SK-N-SH treated with all-trans-retinoic acid at 6 μM for 48 hours (cell line): Measurements from ENCODE around the gene ISOC2.

Source experiments
- ARNTL ChIP-seq: fragments of 450-650 bp; formaldehyde crosslinking; IDR thresholded peaks from 2 replicates; pipeline ENCODE4 v1.5.0; 2020; ENCODE audit warnings: low read depth, mild to moderate bottlenecking, moderate library complexity, borderline replicate concordance
- ESRRG ChIP-seq: fragments of 250-450 bp; sonication (Bioruptor Pico); IDR thresholded peaks from 2 replicates; pipeline ENCODE4 v1.6.1; 2021; ENCODE audit warnings: mild to moderate bottlenecking
- ISL1 ChIP-seq: fragments of 250-450 bp; sonication (Bioruptor Pico); IDR thresholded peaks from 2 replicates; pipeline ENCODE4 v2.1.2; 2022; ENCODE audit warnings: mild to moderate bottlenecking, moderate library complexity
- RARB ChIP-seq: fragments of 250-450 bp; sonication (Bioruptor Pico); IDR thresholded peaks from 2 replicates; pipeline ENCODE4 v1.8.0; 2021; ENCODE audit warnings: mild to moderate bottlenecking, moderate library complexity
- TCF4 ChIP-seq: fragments of 250-450 bp; sonication (Bioruptor Pico); IDR thresholded peaks from 2 replicates; pipeline ENCODE4 v1.8.0; 2021; ENCODE audit warnings: mild to moderate bottlenecking, moderate library complexity, borderline replicate concordance
- ZC3H10 ChIP-seq: fragments of 250-450 bp; sonication (Bioruptor Pico); IDR thresholded peaks from 2 replicates; pipeline ENCODE4 v1.5.1; 2021; ENCODE audit warnings: mild to moderate bottlenecking, moderate library complexity
- ZFP3 ChIP-seq: fragments of 250-450 bp; sonication (Bioruptor Pico); IDR thresholded peaks from 2 replicates; pipeline ENCODE4 v1.5.0; 2020; ENCODE audit warnings: mild to moderate bottlenecking, moderate library complexity
- ZFP30 ChIP-seq: fragments of 450-650 bp; formaldehyde crosslinking; IDR thresholded peaks from 2 replicates; pipeline ENCODE4 v1.5.0; 2022; ENCODE audit warnings: mild to moderate bottlenecking, moderate library complexity
- ZNF70 ChIP-seq: fragments of 450-650 bp; formaldehyde crosslinking; IDR thresholded peaks from 2 replicates; pipeline ENCODE4 v1.5.0; 2020; ENCODE audit warnings: mild to moderate bottlenecking, moderate library complexity
- ZNF8 ChIP-seq: fragments of 450-650 bp; formaldehyde crosslinking; IDR thresholded peaks from 2 replicates; pipeline ENCODE4 v1.5.0; 2020; ENCODE audit warnings: mild to moderate bottlenecking, moderate library complexity
- TF ChIP-seq, protein P1 (sequence below): fragments of 250-450 bp; sonication (Bioruptor Pico); IDR thresholded peaks from 2 replicates; pipeline ENCODE4 v1.5.0; 2020; ENCODE audit warnings: mild to moderate bottlenecking, moderate library complexity
- TF ChIP-seq, protein P2 (sequence below): fragments of 250-450 bp; sonication (Bioruptor Pico); IDR thresholded peaks from 2 replicates; pipeline ENCODE4 v1.8.0; 2021; ENCODE audit warnings: low read depth, mild to moderate bottlenecking, moderate library complexity, borderline replicate concordance
- TF ChIP-seq, protein P3 (sequence below): fragments of 250-450 bp; sonication (Bioruptor Pico); IDR thresholded peaks from 2 replicates; pipeline ENCODE4 v1.5.1; 2020; ENCODE audit warnings: low read depth, mild to moderate bottlenecking, moderate library complexity
- TF ChIP-seq, protein P4 (sequence below): fragments of 250-450 bp; sonication (Bioruptor Pico); IDR thresholded peaks from 2 replicates; pipeline ENCODE4 v1.5.1; 2021; ENCODE audit warnings: mild to moderate bottlenecking, moderate library complexity

GRCh38 chr19:55447421-55448174 lies 13.8 kb downstream of the ISOC2 start:
- no peak for TF ChIP-seq ZFP30 (CRISPR knock-in tag)
- no peak for TF ChIP-seq RARB (CRISPR knock-in tag)
- TF ChIP-seq, protein P1, sequence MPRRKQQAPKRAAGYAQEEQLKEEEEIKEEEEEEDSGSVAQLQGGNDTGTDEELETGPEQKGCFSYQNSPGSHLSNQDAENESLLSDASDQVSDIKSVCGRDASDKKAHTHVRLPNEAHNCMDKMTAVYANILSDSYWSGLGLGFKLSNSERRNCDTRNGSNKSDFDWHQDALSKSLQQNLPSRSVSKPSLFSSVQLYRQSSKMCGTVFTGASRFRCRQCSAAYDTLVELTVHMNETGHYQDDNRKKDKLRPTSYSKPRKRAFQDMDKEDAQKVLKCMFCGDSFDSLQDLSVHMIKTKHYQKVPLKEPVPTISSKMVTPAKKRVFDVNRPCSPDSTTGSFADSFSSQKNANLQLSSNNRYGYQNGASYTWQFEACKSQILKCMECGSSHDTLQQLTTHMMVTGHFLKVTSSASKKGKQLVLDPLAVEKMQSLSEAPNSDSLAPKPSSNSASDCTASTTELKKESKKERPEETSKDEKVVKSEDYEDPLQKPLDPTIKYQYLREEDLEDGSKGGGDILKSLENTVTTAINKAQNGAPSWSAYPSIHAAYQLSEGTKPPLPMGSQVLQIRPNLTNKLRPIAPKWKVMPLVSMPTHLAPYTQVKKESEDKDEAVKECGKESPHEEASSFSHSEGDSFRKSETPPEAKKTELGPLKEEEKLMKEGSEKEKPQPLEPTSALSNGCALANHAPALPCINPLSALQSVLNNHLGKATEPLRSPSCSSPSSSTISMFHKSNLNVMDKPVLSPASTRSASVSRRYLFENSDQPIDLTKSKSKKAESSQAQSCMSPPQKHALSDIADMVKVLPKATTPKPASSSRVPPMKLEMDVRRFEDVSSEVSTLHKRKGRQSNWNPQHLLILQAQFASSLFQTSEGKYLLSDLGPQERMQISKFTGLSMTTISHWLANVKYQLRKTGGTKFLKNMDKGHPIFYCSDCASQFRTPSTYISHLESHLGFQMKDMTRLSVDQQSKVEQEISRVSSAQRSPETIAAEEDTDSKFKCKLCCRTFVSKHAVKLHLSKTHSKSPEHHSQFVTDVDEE (CRISPR knock-in tag): no peak
- TF ChIP-seq ZFP3 (CRISPR knock-in tag): no peak
- TF ChIP-seq, protein P2, sequence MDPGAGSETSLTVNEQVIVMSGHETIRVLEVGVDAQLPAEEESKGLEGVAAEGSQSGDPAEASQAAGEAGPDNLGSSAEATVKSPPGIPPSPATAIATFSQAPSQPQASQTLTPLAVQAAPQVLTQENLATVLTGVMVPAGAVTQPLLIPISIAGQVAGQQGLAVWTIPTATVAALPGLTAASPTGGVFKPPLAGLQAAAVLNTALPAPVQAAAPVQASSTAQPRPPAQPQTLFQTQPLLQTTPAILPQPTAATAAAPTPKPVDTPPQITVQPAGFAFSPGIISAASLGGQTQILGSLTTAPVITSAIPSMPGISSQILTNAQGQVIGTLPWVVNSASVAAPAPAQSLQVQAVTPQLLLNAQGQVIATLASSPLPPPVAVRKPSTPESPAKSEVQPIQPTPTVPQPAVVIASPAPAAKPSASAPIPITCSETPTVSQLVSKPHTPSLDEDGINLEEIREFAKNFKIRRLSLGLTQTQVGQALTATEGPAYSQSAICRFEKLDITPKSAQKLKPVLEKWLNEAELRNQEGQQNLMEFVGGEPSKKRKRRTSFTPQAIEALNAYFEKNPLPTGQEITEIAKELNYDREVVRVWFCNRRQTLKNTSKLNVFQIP (CRISPR knock-in tag): no peak
- TF ChIP-seq ARNTL (CRISPR knock-in tag): no peak
- TF ChIP-seq TCF4 (CRISPR knock-in tag): no peak
- TF ChIP-seq, protein P3, sequence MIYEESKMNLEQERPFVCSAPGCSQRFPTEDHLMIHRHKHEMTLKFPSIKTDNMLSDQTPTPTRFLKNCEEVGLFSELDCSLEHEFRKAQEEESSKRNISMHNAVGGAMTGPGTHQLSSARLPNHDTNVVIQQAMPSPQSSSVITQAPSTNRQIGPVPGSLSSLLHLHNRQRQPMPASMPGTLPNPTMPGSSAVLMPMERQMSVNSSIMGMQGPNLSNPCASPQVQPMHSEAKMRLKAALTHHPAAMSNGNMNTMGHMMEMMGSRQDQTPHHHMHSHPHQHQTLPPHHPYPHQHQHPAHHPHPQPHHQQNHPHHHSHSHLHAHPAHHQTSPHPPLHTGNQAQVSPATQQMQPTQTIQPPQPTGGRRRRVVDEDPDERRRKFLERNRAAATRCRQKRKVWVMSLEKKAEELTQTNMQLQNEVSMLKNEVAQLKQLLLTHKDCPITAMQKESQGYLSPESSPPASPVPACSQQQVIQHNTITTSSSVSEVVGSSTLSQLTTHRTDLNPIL (CRISPR knock-in tag): no peak
- TF ChIP-seq ESRRG (CRISPR knock-in tag): no peak
- no peak for TF ChIP-seq ZNF8 (CRISPR knock-in tag)
- TF ChIP-seq ZC3H10 (CRISPR knock-in tag): no peak
- TF ChIP-seq ISL1: no peak
- TF ChIP-seq, protein P4, sequence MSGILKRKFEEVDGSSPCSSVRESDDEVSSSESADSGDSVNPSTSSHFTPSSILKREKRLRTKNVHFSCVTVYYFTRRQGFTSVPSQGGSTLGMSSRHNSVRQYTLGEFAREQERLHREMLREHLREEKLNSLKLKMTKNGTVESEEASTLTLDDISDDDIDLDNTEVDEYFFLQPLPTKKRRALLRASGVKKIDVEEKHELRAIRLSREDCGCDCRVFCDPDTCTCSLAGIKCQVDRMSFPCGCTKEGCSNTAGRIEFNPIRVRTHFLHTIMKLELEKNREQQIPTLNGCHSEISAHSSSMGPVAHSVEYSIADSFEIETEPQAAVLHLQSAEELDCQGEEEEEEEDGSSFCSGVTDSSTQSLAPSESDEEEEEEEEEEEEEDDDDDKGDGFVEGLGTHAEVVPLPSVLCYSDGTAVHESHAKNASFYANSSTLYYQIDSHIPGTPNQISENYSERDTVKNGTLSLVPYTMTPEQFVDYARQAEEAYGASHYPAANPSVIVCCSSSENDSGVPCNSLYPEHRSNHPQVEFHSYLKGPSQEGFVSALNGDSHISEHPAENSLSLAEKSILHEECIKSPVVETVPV (CRISPR knock-in tag): no peak
- TF ChIP-seq ZNF70 (CRISPR knock-in tag): no peak
